NCI-H2196 (cell line): Measurements from ENCODE around the gene LGALS3.

ENCODE experiments used
- DNase-seq: peaks from one replicate; lab custom pipeline; 2025; ENCODE audit not compliant: unreplicated experiment; lab: John Stamatoyannopoulos, UW

The LGALS3 gene

GRCh38 chr14:55129428-55130195, 560 bp downstream of the LGALS3 start:
- DNase-seq = no peak

- DNase-seq = no peak
Observed at GRCh38 chr14:55130196-55130550, 1.1 kb downstream of the LGALS3 start.

GRCh38 chr14:55131370-55132137, 2.5 kb downstream of the LGALS3 start:
- DNase-seq = peak; percentile 63

GRCh38 chr14:55133416-55133815, 4.4 kb downstream of the LGALS3 start:
- peak; percentile 12 for DNase-seq

- DNase-seq = no peak
Observed at GRCh38 chr14:55136241-55136640, 7.2 kb downstream of the LGALS3 start.

- DNase-seq = no peak
Observed at GRCh38 chr14:55136885-55137786, 8.1 kb downstream of the LGALS3 start.

GRCh38 chr14:55138091-55138490, 9.0 kb downstream of the LGALS3 start:
- no peak for DNase-seq

- DNase-seq = no peak
Observed at GRCh38 chr14:55139141-55139540, 10.1 kb downstream of the LGALS3 start.

- no peak for DNase-seq
Observed at GRCh38 chr14:55139696-55140509, 10.9 kb downstream of the LGALS3 start.

- no peak for DNase-seq
Observed at GRCh38 chr14:55141825-55142224, 12.8 kb downstream of the LGALS3 start.

GRCh38 chr14:55142466-55142865, 13.4 kb downstream of the LGALS3 start:
- DNase-seq = no peak

GRCh38 chr14:55146425-55146824, 17.4 kb downstream of the LGALS3 start:
- peak; percentile 28 for DNase-seq

- no peak for DNase-seq
Observed at GRCh38 chr14:55151601-55152000, 22.5 kb downstream of the LGALS3 start.

GRCh38 chr14:55152052-55152753, 23.2 kb downstream of the LGALS3 start:
- no peak for DNase-seq

- DNase-seq = no peak
Observed at GRCh38 chr14:55153951-55154350, 24.9 kb downstream of the LGALS3 start.

- DNase-seq = no peak
Observed at GRCh38 chr14:55157080-55157479, 28.0 kb downstream of the LGALS3 start.

GRCh38 chr14:55158412-55158811, 29.4 kb downstream of the LGALS3 start:
- DNase-seq = no peak

GRCh38 chr14:55160989-55161388, 31.9 kb downstream of the LGALS3 start:
- DNase-seq = peak; percentile 39

GRCh38 chr14:55170526-55170925, 41.5 kb downstream of the LGALS3 start:
- no peak for DNase-seq

GRCh38 chr14:55180006-55180405, 51.0 kb downstream of the LGALS3 start:
- no peak for DNase-seq
